ENCODE measurements around the gene HMGA1. TPM values are rescaled to one million over a fixed set of nuclear protein-coding genes. Genes with fewer than 3 reads are reported as not detected.
"Not testable (repeated sequence)": the region's sequence is repeated elsewhere in the genome, so short reads cannot be mapped to it uniquely, and the experiment has no call there.

HMGA1 gene
- total RNA-seq, 6 experiments from 2014 or later, result 7.9 to 23.6 (median 14.8) TPM

- intact Hi-C loops (cut with DNase I), result loop anchor here (5.0 to 10.0 kb wide), 2 partner anchors 165 to 168 kb away; no protein-coding TSS in a partner anchor
- DNase-seq, result no peak
- 29% methylated on average over 12 of the region's 18 CpGs for WGBS (ENCODE audit: insufficient coverage, low coverage, low lambda C conversion rate, missing lambda C conversion rate)
- no peaks in the 10 kb centered on the region for H3K27me3 ChIP-seq
- peak overlapping the region; percentile 53 to 92 (median 87) for H3K27ac ChIP-seq
- H3K4me1 ChIP-seq, result peaks cover 0 to 12% (median 0%) of the 10 kb centered on the region in 4 donors
- TF ChIP-seq, protein P1, sequence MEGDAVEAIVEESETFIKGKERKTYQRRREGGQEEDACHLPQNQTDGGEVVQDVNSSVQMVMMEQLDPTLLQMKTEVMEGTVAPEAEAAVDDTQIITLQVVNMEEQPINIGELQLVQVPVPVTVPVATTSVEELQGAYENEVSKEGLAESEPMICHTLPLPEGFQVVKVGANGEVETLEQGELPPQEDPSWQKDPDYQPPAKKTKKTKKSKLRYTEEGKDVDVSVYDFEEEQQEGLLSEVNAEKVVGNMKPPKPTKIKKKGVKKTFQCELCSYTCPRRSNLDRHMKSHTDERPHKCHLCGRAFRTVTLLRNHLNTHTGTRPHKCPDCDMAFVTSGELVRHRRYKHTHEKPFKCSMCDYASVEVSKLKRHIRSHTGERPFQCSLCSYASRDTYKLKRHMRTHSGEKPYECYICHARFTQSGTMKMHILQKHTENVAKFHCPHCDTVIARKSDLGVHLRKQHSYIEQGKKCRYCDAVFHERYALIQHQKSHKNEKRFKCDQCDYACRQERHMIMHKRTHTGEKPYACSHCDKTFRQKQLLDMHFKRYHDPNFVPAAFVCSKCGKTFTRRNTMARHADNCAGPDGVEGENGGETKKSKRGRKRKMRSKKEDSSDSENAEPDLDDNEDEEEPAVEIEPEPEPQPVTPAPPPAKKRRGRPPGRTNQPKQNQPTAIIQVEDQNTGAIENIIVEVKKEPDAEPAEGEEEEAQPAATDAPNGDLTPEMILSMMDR (IDR thresholded peaks at IDR 0.05), result no peak
- no peak for TF ChIP-seq POLR2A (IDR thresholded peaks at IDR 0.05)
- ATAC-seq, result peak; percentile 23 to 55 (median 42)
- peak overlapping the region; percentile 64 to 84 (median 66) for H3K4me3 ChIP-seq
- no peaks in the 10 kb centered on the region for H3K9me3 ChIP-seq
- H3K36me3 ChIP-seq, result no peaks in the 10 kb centered on the region
Measured at GRCh38 chr6:34249469-34250261, 13.0 kb downstream of the HMGA1 start.

DNA sequence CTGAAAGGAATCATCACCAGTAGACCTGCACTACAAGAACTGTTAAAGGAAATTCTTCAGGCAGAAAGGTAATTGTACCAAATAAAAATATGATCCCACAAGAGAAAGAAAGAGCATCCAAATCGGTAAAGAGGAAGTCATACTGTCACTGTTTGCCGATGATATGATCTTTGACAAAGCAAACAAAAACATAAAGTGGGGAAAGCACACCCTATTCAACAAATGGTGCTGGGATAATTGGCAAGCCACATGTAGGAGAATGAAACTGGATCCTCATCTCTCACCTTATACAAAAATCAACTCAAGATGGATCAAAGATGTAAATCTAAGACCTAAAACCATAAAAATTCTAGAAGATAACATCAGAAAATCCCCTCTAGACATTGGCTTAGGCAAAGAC, 15.7 kb downstream of the HMGA1 start:
- H3K27ac ChIP-seq; H3K9me3 ChIP-seq; intact Hi-C loops (cut with DNase I); H3K36me3 ChIP-seq; H3K27me3 ChIP-seq; DNase-seq; H3K4me3 ChIP-seq; ATAC-seq: not testable (repeated sequence)
- 47% methylated on average over 2 of the region's 2 CpGs for WGBS (ENCODE audit: insufficient coverage, low coverage, low lambda C conversion rate, missing lambda C conversion rate)
- peaks cover 0 to 12% (median 0%) of the 10 kb centered on the region in 4 donors for H3K4me1 ChIP-seq

- DNase-seq, result no peak
- Histone ChIP-seq H3K27me3 (no peaks in the 10 kb centered on the region), H3K36me3 (no peaks in the 10 kb centered on the region), H3K27ac (no peak overlapping the region), H3K9me3 (no peaks in the 10 kb centered on the region), H3K4me3 (no peak overlapping the region), H3K4me1 (no peaks in the 10 kb centered on the region)
- no peak for ATAC-seq
- intact Hi-C loops (cut with DNase I), result no loop called here
- TF ChIP-seq, protein P1 (IDR thresholded peaks at IDR 0.05), result no peak
- no peak for TF ChIP-seq POLR2A (IDR thresholded peaks at IDR 0.05)
- WGBS (ENCODE audit: insufficient coverage, low coverage, low lambda C conversion rate, missing lambda C conversion rate), result 88% methylated on average over 5 of the region's 6 CpGs
Measured at GRCh38 chr6:34259529-34260069, 22.9 kb downstream of the HMGA1 start.

- 81% methylated on average over 13 of the region's 17 CpGs for WGBS (ENCODE audit: insufficient coverage, low coverage, low lambda C conversion rate, missing lambda C conversion rate)
- no peaks in the 10 kb centered on the region for H3K9me3 ChIP-seq
- no peak for TF ChIP-seq POLR2A (IDR thresholded peaks at IDR 0.05)
- TF ChIP-seq, protein P1 (IDR thresholded peaks at IDR 0.05), result no peak
- H3K27ac ChIP-seq, result no peak overlapping the region
- intact Hi-C loops (cut with DNase I), result no loop called here
- ATAC-seq, result no peak
- no peaks in the 10 kb centered on the region for H3K4me1 ChIP-seq
- no peaks in the 10 kb centered on the region for H3K36me3 ChIP-seq
- H3K4me3 ChIP-seq, result no peak overlapping the region
- no peaks in the 10 kb centered on the region for H3K27me3 ChIP-seq
- DNase-seq, result no peak
Measured at GRCh38 chr6:34260576-34261267, 24.0 kb downstream of the HMGA1 start.

GRCh38 chr6:34263484-34263883, 26.8 kb downstream of the HMGA1 start:
- ATAC-seq, result not testable (repeated sequence)

More at GRCh38 chr6:34263484-34263883, 26.8 kb downstream of the HMGA1 start:
- H3K4me1 ChIP-seq; intact Hi-C loops (cut with DNase I); H3K27ac ChIP-seq; H3K4me3 ChIP-seq; H3K9me3 ChIP-seq; H3K27me3 ChIP-seq; H3K36me3 ChIP-seq; DNase-seq: not testable (repeated sequence)
- 86% methylated on average over 15 of the region's 23 CpGs for WGBS (ENCODE audit: insufficient coverage, low coverage, low lambda C conversion rate, missing lambda C conversion rate)

Data from right lobe of liver (tissue), 6 donors.